ENCODE results near the gene KCNQ4.

DNA sequence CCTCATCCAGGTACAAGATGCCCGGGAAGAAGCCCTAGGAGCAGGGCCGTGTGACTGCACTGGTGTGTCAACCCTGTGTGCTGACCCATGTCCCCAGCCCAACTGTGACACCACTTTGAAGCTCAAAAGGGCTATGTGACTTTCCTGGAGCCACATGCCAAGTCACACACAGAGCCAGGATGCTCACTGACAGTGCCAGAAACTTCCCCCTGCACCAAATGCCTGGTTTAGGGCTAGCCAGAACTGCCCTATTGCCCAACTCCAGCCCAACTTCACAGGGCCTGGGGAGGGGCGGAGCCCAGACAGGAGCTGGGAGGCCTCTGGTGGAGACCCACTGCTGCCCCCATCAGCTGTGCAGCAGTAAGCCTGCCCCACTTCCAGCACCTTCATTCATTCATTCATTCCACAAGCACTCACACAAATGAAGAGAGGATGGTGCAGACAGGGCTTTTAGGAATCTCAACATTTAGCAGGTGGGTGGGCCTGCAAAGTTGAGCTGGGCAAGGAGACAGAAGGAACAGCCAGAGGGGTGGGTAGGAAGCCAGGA, 36.7 kb downstream of the KCNQ4 start:
- TF ChIP-seq, protein P1, sequence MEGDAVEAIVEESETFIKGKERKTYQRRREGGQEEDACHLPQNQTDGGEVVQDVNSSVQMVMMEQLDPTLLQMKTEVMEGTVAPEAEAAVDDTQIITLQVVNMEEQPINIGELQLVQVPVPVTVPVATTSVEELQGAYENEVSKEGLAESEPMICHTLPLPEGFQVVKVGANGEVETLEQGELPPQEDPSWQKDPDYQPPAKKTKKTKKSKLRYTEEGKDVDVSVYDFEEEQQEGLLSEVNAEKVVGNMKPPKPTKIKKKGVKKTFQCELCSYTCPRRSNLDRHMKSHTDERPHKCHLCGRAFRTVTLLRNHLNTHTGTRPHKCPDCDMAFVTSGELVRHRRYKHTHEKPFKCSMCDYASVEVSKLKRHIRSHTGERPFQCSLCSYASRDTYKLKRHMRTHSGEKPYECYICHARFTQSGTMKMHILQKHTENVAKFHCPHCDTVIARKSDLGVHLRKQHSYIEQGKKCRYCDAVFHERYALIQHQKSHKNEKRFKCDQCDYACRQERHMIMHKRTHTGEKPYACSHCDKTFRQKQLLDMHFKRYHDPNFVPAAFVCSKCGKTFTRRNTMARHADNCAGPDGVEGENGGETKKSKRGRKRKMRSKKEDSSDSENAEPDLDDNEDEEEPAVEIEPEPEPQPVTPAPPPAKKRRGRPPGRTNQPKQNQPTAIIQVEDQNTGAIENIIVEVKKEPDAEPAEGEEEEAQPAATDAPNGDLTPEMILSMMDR (IDR thresholded peaks at IDR 0.05) = no peak
- TF ChIP-seq POLR2A (IDR thresholded peaks at IDR 0.05) (no peak), POLR2AphosphoS5 (IDR thresholded peaks at IDR 0.05) (no peak)
